SU-DHL-6 (cell line): ENCODE results near the gene TOGARAM2.

Experiments
- CTCF ChIP-seq: fragments of 200-600 bp; sonication (generic); IDR thresholded peaks from one replicate; pipeline ENCODE4 v1.5.1; 2017; ENCODE audit warnings: antibody characterized with exemption, mild to moderate bottlenecking, low read length, moderate library complexity; ENCODE audit not compliant: insufficient read depth, poor library complexity, severe bottlenecking
- EZH2phosphoT487 ChIP-seq: fragments of 200-600 bp; sonication (generic), shearing (Covaris generic); conservative IDR thresholded peaks from 2 replicates; pipeline ENCODE4 v1.6.1; 2018; ENCODE audit warnings: mild to moderate bottlenecking, antibody characterized with exemption, low read length, moderate library complexity, mixed read lengths

GRCh38 chr2:28956890-28957289, 24.2 kb upstream of the TOGARAM2 start:
- TF ChIP-seq EZH2phosphoT487 = no peak
- peak; percentile 16 for TF ChIP-seq CTCF
